HG02642 (cell line): ENCODE measurements around the gene ANGEL1.

ENCODE experiments used
- ATAC-seq: cut with Tn5 transposase; IDR thresholded peaks from one replicate; pipeline ENCODE4 v1.9.1; 2021; ENCODE audit warnings: mild to moderate bottlenecking; ENCODE audit not compliant: unreplicated experiment, poor library complexity

ANGEL1 gene

GRCh38 chr14:76820700-76821099 lies 8.0 kb upstream of the ANGEL1 start:
- ATAC-seq, result no peak

DNA sequence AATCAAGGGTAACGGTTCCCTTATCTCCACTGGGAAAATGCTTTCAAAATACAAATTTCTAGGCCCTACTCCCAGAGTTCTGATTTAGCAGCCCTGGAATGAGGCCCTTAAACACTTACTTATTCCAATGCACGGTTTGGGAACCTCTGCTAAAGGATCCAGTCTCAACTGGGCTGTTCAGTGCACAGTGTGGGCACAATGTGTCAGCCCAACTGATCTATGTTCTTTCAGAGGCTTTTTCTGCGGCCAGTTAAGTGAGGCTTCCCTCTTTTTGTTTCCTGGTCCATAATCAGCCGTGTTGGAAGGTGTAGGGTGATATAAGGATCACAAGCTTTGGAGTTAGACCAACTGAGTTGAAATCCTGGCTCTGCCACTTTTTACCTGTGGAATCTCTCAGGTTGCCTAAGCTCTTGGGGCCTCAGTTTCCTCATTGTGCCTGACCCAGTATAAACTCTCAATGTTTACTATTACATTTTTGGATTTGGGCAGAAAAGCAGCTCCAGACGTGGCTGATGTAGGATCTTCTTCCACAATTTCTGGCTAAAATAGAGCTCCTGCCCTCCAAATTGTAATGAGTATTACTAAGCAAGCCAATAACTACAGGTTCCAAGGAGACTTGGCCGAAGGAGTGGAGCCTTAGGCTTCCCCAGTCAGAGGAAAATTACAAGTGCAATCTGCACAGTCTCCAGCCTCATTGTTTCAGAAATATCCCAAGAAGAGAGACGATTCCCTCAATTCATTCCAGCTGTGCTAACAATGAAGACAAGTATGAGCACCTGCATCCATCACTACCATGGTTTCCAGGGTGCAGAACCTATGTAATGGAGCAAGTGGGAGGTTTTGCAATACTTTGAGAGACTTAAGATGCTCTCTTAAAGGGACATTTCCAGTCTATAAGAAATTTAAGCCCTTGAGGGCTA lies 2.3 kb upstream of the ANGEL1 start:
- no peak for ATAC-seq

DNA sequence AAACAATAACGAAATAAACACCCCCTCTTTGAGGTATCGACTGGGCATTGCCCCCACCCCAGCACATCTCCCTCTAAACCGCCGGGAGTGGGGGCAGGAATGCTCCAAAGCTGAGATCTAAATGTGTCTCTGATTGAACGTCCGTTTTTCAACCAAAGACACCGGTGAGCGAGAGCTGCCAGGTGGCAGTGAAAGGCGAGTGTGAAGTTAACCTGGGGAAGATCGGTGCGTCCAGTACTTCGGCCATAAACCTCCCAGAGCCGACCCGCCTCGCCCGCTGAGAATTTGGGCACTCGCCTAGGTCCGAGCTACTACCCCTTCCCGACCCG lies 625 bp downstream of the ANGEL1 start:
- no peak for ATAC-seq

- ATAC-seq, result no peak
Measured at GRCh38 chr14:76811561-76811960, 1.1 kb downstream of the ANGEL1 start.

DNA sequence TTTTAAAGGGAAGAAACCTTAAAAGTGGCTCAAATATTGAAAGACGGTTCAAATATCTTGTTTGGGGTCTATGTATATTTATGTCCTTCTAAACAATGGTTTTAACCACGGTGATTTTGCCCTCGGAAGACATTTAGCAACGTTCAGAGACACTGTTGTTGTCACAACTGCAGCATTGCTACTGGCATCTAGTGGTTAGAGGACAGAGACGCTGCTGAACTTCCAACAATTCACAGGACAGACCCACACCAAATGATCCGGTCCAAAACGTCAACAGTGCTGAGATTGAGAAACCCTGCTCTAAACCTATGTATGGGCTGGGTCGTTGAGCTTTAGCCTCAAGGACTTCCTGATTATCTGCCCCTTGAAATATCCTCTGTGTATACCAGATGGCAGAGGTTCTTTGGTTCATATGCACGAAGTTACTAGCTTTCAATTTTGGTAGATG lies 1.7 kb downstream of the ANGEL1 start:
- ATAC-seq, result no peak

- ATAC-seq, result no peak
Measured at GRCh38 chr14:76810525-76810924, 2.2 kb downstream of the ANGEL1 start.

DNA sequence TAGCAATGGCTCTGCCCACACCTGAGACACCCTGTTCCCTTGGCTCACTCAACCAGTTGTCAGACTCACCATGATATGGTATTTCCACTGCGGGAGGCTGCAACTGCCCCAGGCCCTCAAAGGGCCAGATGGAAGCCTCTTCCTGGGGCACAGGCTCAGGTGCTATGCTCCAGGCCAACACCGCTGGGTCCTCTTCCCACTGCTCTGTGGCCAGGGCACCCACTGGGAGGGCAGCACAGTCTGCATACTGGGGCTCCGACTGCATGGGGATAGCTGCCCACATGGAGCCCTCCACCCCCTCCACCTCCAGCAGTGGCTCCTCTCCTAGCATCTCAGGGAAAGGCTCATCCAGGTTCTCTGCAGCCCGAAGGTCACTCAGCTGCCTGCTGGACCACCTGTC lies 3.7 kb downstream of the ANGEL1 start:
- ATAC-seq, result no peak

GRCh38 chr14:76808011-76808410 lies 4.7 kb downstream of the ANGEL1 start:
- no peak for ATAC-seq

DNA sequence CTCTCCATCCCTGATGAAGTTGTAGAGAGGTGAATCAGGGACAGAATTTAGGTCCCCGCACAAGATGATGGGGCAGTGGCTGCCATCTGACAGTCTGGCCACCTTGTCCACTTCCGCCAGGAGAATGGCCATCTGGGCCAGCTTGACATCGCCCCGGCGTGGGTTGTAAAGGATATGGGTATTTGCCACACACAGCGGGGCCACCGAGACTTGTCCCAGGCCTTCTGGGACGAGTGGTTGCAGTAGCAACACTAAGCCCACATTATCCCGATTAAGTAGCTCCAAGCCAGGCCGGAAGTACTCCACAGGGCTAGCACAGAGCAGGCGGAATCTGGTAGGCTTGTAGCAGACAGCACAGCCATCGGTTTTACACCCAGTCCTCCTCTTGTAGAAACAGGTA lies 6.2 kb downstream of the ANGEL1 start:
- no peak for ATAC-seq

DNA sequence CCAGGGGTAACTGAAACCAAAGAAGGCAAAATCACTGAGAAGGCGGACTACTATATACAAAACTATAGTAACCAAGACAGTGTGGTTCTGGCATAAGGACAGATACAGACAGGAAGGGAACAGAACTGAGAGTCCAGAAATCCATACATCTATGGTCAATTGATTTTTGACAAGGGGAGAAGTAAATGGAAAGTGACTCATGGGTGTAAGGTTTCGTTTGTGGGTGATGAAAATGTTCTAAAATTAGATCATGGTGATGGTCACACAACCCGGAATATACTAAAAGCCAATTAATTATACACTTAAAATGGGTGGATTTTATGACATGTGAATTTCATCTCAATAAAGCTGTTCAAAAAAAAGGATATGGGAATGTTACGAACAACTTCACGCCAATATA lies 18.7 kb downstream of the ANGEL1 start:
- ATAC-seq, result no peak

- ATAC-seq, result no peak
Measured at GRCh38 chr14:76793324-76793723, 19.4 kb downstream of the ANGEL1 start.

GRCh38 chr14:76792422-76792821 lies 20.3 kb downstream of the ANGEL1 start:
- ATAC-seq, result no peak

DNA sequence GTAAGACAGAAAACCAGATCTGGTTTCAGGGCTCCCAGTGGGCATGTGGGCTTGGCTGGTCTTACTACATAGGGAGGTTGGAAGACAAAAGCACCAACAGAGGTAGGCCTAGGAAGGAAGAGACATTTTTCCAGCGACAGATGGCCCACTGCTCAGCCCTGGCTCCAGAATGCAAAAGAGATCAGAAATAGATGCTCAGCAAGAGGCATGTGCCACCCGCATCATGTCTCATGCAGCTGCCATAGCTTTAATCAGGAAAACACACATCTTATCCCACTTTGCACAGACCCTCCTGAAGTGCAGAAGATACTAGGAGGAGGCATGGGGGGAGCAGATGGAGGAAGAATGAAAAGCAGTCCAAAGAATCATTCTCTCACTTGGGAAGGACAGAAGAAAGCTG lies 26.1 kb downstream of the ANGEL1 start:
- ATAC-seq, result no peak

DNA sequence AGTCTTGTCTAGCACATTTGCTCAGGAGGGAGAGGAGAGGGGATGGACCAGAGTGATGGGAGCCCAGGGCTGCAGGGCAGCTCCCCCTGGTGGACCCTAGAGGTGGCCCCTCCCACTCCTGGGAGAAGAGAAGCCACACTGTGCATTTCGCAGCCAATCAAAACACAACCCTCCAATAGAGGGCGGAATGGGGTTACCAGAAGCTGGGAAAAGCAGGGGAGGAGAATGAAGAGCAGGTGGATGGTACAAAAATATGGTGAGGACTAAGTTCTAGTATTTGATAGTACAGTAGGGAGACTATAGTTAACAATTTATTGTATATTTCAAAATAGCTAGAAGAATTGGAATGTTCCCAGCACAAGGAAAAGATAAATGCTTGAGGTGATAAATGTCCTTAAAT lies 27.8 kb downstream of the ANGEL1 start:
- ATAC-seq, result peak; percentile 68

GRCh38 chr14:76784266-76784874 lies 28.3 kb downstream of the ANGEL1 start:
- ATAC-seq, result no peak

GRCh38 chr14:76782885-76783566 lies 29.7 kb downstream of the ANGEL1 start:
- no peak for ATAC-seq

GRCh38 chr14:76782115-76782884 lies 30.4 kb downstream of the ANGEL1 start:
- ATAC-seq, result no peak

DNA sequence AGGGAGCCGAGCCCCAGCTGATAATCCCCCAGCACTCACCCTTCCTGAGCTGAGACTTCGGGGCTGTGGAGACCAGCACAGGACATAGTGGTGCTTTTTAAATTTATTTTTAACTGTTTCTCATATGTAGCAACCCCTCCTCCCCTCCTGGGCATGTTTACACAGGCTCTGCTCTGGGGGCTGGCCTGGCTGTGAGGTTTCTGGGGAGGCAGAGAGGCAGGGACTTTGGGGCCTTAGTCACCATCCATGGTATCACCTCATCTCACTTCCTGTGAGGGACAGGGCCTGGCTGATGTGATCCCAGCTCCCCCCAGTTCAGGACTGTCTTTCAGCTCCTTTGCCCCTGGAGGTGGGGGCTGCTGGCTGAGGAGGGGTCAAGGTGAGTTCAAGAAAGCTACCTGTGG lies 31.0 kb downstream of the ANGEL1 start:
- no peak for ATAC-seq

DNA sequence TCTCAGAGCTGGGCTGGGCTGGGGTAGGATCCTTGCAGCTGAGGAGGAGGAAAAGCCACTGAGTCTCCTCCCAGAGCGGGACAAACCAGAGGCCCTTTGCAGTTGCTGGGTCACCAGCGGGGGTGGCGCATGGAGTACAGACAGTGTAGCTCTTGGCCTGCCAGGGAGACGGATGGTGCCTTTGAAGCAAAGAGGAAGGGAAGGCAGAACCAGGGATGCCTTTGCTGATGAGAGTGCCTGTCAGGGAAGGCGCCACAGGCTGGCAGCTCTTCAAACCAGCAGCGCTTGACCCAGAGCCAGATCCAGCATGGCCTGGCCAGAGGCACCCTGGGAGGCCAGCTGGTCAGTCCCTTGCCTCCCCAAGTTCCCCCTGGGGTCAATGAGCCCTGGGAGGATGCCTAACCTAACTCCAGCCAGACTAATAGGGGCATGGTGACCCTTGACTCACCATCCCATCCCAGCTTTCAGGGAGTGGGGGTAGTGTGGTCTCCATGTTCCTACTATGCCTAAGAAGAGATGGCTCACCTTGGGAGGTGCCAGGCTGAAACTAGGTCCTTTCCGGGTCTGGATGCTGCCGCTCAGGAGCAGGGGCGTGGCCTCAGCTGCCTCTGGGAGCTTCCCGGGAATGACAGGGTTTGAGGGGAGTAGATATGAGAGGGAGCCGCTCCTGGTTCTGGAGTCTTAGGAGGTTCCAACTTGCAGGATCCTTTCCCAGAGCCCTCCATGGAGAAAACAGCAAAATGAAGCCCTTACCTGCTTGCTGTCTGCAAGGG lies 31.6 kb downstream of the ANGEL1 start:
- no peak for ATAC-seq

DNA sequence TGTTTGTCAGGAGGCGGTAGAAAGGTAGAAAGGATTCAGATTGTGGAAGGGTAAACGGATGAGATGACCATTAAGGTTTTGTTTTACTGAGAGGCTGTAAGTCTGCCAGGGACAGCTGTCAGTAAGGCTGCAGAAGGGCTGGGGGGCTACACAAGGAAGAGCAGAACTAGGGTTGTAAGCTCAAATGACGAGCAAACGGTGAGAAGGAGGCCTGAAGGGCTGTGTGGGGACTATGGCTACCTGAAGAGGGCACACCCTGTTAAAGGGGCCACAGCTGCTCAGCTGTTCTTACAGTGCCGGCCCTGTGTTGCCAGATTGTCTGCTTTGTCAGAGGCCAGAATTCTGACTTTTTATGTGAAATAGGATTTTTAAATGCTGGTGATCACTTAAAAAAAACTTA lies 32.3 kb downstream of the ANGEL1 start:
- no peak for ATAC-seq
